HG03045 (cell line): ENCODE results near the gene SHISA9.

Experiments used
- ATAC-seq: cut with Tn5 transposase; IDR thresholded peaks from one replicate; pipeline ENCODE4 v1.9.1; 2021; ENCODE audit warnings: mild to moderate bottlenecking, moderate library complexity; ENCODE audit not compliant: unreplicated experiment

The SHISA9 gene

DNA sequence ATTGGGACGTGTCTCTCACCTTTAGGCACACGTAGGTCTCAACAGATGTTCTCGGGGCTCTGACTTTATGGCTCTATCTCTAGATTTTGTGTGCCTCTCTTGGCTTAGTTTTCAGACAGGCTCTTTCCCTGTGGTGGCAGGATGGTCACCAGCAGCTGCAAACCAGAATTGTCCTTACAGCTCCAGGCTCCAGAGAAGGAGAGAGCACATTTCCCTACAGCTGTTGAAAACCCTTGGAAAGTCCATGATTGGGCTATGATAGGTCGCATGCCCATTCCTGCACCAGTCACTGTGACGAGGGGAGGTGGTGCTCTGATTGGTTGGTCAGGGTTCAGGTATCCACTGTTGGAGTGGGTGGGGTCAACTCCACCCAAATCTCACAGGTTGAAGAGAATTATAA lies 41.5 kb downstream of the SHISA9 start:
- no peak for ATAC-seq

DNA sequence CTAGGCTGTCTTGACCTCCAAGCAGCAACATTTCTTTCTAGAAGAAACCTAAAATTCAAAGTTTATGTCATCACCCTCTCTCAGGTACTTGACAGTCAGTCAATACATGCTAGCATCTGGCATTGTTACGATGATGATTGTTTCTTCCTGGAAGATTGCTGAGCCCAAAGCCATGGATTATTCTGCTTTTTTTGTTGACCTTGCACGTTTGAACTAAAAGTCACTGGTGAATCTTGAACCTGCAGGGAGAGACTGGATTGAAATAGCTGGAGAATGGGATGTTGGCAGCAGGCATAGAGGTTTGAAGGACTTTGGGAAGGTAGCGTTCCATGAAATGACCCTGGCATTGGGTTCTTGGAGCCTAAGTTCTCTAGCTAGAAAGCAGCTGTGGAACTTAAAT lies 42.9 kb downstream of the SHISA9 start:
- ATAC-seq, result no peak

DNA sequence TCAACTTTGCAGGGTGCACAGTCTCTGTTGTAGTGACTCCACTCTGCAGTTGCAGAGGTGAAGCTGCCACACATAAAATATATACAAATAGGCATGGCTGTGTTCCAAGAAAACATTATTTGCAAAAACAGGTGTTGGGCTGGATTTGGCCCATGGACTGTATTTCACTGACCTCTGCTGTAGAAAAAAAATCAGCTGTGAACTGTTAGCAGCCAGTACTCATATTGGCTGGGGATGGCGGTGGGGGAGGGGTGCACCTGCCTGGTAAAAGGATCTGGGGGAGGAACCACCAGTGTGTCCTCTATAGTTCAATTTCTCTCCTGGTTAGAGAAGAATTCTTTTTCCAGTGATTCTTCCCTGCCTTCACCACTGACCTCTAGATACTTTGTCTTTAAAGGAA lies 50.0 kb downstream of the SHISA9 start:
- ATAC-seq, result no peak

DNA sequence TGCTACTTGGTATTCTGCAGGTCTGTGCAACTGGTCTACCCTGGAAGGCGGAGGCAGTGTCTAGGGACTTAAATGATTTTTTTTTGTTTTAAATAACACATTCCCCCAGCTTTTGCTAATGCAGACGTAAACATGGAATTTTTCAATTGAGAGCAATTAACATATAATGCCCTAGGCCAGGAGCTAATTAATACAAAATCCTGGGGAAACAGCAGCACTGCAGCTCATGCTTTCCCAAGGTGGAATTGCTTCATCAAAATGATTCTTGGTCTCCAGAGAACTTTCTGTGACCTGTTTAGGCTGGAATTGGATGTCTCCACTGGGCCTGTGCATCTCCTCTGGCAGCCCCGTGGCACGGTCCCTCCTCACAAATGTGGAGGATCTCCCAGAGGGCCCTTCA lies 50.6 kb downstream of the SHISA9 start:
- no peak for ATAC-seq

DNA sequence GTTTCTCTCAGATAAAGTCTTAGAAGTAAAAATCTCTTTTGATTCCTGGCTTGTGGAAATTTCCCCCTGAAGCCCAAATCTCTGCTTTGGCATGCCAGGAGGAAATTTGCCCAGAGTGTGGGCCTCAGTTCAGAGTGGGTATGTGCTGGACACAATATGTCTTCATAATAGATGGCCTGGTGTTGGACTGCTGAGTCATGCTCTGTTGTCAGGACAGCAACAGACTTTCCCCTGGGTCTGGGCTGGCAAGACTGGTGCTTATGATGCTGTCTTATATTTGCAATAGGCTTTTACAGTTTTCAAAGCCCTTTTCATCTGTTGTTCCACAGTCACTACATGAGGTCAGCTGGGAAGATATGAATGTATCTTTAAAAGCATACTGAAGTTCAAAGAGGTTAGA lies 57.0 kb downstream of the SHISA9 start:
- no peak for ATAC-seq

DNA sequence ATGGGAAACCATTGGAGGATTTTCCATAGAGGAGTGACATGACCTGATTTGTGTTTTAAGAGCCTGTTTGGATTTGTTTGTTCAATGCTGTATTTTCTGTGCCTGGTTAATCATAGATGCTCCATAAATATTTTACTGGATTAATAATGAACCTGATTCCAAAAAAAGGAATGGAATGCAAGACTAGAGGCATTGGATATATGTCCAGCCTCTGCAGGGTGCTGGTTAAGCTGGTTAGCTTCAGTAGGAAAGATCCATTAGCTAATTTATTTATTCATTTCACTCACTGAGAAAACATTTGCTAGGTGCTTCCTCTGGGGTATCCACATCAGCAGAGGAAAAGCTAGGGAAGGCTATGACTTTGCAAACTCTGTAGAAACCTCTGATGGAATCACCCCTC lies 57.7 kb downstream of the SHISA9 start:
- no peak for ATAC-seq

DNA sequence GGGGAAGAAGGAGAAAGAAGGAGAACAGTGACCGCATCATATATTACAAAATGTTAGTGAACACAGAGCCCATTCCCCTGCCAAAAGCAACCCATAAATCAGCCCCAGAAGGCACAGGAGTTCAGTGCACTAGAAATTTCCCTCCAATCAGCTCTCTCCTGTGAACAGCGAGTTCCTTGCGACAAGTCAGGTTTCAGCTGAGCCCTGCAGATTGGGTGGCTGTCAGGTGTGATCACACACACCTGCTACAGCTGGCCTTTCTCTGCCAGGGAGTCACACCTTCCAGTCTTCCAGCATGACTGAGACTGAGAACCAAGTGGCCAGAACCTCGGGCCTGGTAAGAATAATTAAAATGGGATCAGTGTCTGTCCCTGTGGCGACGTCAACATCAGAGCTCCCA lies 60.2 kb downstream of the SHISA9 start:
- no peak for ATAC-seq

DNA sequence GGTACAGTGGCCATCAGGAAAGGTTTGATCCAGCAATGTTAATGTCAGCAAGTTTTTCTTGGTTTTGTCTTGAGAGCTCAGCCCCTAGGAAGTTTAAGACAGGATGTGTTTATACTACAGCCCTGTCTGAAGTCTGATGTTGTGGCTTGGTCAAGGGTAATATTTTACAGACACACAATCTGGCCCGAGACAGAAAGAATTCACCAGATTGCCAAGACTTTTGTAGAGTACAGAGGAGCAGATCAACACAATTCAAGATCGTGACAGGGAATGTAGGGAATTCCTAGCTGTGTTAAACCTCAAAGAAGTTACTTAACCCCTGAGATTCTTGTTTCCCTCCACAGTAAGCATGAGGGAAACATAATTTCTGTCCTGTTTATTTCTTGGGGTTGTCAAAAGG lies 63.1 kb downstream of the SHISA9 start:
- ATAC-seq, result no peak

DNA sequence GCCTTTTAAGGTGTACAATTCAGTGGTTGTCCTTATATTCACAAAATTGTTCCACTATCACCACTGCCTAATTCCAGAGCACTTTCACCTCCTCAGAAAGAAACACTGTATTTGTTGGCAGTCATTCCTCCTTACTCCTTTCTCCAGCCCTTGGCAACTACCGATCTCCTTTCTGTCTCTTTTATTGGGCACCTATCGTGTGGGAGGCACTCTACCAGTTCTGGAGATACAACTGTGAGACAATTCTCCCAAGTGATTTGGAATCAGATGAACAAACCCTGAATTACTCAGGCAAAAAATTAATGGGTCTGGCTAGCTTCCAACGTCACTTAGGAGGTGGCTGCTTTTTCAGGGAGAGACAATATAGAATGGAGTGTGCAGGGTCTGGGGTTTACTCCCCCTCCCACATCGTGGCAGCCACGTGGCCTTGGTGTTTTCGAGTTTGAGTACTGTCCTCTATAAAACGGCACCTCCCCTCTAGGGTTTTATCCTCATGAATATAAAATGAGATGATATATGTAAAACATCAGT lies 63.9 kb downstream of the SHISA9 start:
- no peak for ATAC-seq

DNA sequence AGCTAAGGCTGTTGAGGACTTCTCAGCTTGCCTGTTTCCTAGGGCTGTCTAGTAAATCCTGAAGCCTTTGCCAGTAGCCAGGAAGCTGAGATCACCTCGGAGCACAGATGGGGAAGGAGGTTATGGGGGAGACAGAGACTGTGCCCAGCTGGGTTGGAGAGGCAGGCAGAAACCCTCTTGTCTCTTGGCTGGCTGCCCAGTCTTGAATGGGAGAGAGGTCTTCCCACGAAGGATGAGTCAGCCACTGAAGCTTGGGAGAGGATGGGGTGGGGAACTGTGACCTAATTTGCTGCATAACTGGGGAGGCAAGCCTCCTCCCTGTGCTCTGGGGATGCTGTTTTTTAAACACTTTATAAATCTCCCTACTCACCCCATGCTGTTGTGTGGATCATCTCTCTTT lies 69.8 kb downstream of the SHISA9 start:
- no peak for ATAC-seq

DNA sequence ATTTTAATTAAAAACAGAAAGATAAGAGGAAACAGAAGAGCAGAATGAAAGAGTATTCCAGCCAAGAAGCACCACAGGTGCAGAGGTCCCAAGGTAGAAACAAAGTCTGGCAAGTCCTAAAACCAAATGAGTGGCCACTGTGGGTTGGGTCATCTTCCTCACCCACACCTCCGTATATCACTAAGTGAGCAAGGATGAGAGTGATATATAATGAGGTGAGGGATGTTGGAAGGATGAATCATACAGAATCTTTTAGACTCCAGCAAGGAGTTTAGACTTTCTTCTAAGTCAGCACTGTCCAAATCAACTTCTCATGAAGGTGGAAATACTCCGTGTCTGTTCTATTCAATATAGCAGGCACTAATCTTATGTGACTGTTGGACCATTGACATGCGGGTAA lies 70.8 kb downstream of the SHISA9 start:
- no peak for ATAC-seq

DNA sequence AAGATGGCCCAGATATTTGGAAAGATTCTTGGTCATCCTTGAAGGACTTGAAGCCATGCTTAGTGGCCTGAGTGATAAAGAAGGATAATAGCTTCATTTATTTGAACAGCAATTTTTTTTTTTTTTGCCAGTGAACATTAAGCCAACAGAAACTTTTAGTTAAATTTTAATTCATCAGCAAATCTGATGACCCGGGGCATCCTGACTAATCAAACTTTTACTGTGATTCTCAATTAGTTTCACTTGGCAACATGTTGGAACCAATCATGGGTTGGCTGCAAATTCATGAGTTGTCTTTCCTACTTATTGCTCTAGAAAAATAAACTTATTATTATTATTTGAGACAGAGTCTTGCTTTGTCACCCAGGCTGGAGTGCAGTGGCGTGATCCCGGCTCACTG lies 74.4 kb downstream of the SHISA9 start:
- no peak for ATAC-seq

DNA sequence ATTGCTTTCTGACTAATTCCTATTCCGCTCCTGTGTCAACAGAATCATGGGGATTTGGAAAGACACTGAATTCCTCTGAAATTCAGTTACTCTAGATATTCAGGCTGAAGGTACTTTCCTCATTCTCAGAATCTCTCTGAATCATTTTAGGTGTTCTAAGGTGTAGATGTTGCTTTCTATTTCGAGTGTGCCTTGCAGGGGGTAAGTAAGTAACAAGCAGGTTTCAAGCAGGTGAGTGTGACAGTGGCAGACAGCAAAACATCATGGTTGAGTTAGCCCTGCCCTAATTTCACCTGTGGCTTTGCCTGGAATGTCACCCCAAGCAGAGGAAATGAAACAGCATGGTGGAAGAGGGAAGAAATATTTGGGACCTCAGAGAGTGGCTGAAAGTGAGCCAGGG lies 75.1 kb downstream of the SHISA9 start:
- ATAC-seq, result no peak

DNA sequence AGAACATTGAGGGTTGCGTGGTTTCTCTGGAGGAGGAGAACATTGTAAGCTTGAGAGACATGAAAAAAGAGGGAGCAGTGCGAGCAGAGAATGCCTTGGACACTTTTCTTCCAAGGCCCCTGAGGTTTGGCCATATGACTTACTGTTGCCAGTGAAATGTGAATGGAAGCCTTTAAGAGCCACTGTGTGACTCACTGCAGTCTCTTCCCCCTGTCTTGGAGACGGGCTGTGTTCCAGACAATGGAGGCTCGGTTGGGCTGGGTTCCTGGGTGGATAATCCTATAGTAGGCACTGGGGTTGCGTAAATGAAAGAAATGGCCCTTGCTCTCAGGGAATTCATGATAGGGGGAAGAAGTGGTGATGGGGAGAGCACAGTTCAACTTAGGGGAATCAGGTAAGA lies 75.5 kb downstream of the SHISA9 start:
- no peak for ATAC-seq

DNA sequence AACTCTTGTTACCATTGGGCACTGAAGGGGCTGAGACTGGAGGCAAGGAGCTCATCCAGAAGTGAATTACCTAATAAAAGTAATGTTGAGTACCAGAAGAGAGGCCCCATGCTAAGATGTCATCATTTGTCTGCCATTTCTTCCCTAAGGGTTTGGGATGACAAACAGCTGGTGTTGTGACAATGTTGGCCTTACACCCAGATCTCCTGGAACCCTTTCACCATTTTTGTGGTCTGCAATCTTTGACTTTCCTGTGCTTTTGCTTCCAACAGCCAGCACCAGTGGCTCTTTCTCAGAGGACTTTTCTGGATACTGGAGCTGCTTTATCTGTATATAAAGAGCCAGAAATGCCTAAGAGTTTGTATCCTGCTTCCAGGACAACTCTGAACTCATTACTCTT lies 84.1 kb downstream of the SHISA9 start:
- ATAC-seq, result no peak

DNA sequence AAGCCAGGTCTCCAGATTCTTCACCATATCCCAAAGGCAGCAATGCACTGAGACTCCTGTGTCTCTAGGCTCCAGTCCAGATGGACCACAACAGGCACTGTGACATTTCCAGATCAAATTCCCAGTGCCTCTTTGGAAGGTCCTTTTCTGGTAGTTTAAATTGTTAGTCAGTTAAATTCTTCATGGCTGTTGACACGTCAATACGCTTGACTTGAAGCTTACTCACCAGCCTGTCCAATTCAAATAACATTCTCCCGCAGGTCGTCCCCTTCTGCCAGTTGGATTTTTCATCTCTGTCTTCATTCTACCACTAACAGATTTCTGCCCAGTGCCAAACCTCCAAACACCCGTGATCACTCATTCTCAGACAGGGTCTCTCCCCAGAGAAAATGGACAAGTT lies 86.7 kb downstream of the SHISA9 start:
- no peak for ATAC-seq

DNA sequence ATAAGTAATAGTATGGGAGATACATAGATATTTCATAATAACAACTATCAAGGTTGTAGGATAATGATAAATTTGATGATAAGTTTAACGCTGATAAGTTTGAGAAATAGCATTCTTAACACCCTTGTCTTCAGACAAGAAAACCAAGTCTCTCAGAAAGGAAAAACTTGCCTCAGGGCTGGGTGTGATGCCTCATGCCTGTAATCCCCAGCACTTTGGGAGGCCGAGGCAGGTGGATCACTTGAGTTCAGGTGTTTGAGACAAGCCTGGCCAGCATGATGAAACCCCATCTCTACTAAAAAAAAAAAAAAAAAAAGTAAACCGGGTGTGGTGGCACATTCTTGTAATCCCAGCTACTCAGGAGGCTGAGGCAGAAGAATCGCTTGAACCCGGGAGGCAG lies 90.7 kb downstream of the SHISA9 start:
- no peak for ATAC-seq

DNA sequence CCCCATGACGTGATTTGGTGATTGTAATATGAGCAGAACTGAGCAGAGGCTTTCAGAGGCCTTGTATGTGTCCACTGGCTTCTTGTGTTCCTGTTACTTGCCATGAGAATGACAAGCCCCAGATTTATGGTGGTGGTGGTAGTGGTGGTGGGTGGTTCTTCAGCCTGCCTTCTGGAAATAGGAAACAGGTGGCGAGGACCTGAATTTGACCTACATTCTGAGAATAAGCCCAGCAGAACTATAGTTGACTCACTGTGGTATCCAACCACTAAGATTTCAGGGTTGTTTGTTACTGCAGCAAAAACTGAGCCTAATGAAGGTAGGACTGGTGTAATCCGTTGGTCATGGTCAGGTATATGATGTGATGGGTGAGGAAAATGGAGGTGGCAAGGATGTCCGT lies 93.0 kb downstream of the SHISA9 start:
- ATAC-seq, result no peak

DNA sequence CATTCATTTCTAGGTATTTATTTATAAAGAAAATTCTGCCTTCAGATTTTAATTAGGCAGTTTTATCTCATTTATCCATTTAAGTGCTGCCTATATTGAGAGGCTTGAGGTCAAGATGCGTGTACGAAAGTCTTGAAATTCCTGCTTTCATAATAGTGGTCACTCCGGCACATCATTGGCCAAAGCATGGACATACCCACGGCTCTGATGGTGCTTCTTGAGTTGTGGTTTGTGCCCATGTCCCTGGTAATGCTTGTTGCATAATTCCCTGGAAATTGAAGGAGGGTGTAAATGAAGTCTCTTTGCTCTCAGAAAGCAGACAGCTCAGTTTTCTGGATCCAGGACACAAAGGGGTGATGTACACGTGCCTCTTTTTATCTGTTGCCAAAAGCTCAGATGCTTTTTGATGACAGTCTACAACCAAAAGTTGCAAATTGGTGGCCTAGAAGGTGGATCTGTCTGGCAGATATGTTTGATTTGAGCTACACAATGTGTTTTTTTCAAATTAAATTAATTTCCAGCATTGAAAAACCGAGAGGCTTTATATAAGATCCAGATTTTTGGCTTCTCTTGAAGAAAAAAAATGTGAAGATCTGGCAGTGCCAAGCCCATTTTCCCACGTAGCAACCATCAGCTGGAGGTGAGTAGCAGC lies 94.4 kb downstream of the SHISA9 start:
- no peak for ATAC-seq

DNA sequence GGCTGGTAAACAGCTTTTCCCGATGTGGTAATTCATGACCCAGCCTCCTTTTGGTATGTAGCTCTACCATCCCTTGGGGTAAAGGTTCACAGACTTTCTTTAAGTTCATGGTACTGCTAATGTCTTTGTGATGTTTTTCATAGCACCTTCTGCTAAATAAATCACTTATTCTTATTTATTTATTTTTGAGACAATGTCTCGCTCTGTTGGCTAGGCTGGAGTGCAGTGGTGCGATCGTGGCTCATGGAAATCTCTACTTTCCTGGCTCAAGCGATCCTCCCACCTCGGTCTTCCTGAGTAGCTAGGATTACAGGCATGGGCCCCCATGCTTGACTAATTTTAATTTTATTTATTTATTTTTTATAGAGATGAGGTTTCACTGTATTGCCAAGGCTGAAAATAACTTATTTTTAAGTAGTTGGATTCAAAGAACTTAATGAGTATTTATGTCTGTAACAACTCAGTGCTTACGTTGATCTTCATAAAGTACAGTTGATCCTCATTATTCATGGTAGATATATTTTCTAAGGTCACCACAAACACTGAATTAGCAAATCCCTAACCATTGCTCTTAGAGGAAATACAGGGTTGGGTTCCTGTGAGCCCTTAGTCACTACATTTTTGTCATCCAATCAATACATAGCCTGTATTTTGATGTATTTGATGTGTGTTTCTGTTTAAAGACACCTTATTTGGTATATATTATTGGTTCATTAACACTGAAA lies 97.1 kb downstream of the SHISA9 start:
- ATAC-seq, result no peak

DNA sequence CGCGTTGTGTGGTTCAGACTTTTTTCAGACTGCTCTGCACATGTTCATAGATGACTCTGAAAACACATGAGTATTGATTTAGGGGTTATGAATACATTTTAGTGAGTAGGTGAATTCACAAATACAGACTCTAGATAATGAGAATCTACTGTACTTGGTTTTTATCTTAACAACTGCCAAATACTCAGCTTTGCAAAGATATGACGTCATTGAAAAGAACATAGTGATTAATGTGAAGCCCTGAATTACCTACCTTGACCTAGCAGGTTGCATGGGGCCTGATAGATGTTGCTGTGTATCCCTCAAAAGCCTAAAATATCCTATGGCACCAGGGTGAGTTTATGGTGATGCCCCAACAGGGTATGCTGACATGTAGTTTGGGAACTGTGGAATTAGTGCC lies 98.0 kb downstream of the SHISA9 start:
- no peak for ATAC-seq

DNA sequence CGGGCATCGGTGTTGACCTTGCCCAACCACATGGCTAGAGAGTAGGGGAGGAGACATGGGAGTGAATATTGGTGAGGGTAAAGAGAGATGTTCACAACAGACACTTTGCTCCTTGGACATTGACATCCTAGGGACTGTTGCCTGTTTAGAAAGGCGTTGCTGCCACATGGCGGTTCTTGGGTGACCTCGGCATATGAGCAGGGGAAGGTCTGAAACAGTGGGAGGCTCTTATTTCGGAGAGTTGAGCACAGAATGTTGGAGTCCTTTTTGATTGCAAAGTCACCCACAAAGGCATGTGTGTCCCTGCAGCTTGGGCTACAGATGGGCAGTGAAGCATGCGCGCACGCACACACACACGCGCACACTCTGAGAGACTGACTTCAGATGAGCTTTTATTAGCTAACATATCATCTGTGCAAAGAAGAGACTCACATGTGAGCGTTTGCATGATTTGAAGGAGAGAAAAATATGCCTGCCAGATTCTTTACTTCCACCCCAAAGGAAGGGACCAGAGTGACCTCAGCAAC lies 104.4 kb downstream of the SHISA9 start:
- ATAC-seq, result no peak
